ENCODE measurements around the gene METTL15.
"Not testable (repeated sequence)": the region's sequence is repeated elsewhere in the genome, so short reads cannot be mapped to it uniquely, and the experiment has no call there.

Gene METTL15

GRCh38 chr11:28110108-28110820 is 2.1 kb downstream of the METTL15 start:
- peak; percentile 81 for DNase-seq (ENCODE audit: low spot score)

DNA sequence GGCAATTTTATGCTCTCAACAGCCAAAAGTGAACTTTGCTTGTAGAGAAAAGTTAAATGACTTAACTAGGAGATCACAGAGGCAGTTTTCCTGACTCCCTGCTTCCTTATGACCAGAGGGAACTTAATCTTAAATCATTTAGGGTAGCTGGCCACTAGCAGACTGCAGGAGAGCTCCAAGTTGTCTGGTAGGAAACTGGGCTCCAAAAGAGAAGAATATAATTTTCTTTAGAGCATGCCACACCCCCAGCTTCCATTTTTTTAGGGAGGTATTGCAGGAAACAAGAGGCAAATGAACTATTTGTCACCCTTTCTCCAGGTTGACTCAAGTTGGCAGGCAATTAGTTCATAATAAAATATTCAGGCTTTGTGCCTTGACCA is 2.6 kb downstream of the METTL15 start:
- DNase-seq (ENCODE audit: low spot score), result no peak

GRCh38 chr11:28114116-28114515 is 5.9 kb downstream of the METTL15 start:
- no peak for DNase-seq (ENCODE audit: low spot score)

DNA sequence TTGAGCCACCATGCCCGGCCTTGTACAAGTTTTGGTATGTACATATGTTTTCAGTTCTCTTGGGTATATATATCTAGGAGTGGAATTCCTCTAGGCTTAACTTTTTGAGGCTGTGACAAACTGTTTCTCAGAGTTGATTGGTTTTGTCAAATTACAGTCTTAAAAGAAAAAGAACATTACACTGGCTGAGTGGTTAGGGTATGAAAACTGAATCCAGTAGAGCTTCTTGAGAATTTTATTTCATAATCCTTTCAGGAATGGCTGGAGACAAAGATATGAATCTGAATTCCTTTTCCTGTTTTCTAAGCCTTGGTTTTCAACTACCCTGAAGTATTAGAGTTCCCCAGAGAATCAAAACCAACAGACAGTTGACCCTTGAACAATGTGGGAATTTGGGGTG is 6.5 kb downstream of the METTL15 start:
- DNase-seq (ENCODE audit: low spot score), result no peak

GRCh38 chr11:28117712-28118111 is 9.5 kb downstream of the METTL15 start:
- DNase-seq (ENCODE audit: low spot score), result no peak

DNA sequence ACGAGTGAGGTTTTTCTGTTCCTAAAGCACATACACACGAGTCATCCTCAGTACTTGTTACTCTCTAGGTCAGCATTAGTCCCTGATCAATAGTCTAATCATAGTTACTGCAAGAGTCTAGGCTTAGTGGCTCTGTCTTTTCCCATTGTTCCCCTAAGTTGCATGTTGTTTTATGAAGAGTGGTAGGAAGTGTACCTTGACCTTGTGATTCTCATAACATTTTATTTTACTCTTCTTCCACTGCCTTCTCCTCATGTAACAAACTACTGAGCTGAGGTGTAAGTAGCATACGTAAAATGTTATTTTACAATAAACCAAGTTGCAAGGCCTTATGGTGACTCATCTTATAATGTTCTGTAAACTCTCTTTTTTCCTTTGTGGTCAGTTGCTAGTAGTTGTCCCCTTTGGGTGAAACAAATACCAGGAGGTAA is 15.0 kb downstream of the METTL15 start:
- DNase-seq (ENCODE audit: low spot score), result no peak

- no peak for DNase-seq (ENCODE audit: low spot score)
Observed at GRCh38 chr11:28132548-28132947, 24.4 kb downstream of the METTL15 start.

GRCh38 chr11:28133146-28133545 is 25.0 kb downstream of the METTL15 start:
- no peak for DNase-seq (ENCODE audit: low spot score)

DNA sequence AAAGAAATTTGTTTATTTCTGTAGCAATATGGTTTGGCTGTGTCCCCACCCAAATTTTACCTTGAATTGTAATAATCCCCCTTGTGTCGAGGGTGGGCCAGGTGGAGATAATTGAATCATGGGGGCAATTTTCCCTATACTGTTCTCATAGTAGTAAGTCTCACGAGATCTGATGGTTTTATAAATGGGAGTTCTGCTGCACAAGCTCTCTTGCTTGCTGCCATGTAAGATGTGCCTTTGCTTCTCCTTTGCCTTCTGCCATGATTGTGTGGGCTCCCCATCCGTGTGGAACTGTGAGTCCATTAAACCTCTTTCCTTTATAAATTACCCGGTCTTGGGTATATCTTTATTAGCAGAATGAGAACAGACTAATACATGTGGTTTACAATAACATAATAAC is 28.0 kb downstream of the METTL15 start:
- not testable (repeated sequence) for DNase-seq (ENCODE audit: low spot score)

DNA sequence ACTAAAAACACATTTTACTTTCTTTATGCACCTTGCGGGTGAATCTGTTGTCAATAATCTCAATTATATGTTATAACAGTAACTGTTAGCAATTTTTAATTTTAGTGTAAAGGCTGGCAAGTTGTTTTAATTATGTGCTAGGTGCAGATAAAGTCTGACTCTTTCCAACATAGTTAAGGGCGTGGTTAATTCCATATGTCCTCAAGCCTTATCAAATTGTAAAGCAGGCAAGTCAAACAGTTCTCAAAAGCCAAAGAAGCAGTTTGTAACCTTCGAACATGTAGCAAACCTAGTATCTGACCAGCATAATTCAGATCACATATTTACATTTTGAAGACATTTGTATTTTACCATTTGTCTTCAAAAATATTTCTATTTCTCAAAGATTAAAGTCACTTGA is 29.2 kb downstream of the METTL15 start:
- no peak for DNase-seq (ENCODE audit: low spot score)

GRCh38 chr11:28137832-28138231 is 29.6 kb downstream of the METTL15 start:
- no peak for DNase-seq (ENCODE audit: low spot score)

DNA sequence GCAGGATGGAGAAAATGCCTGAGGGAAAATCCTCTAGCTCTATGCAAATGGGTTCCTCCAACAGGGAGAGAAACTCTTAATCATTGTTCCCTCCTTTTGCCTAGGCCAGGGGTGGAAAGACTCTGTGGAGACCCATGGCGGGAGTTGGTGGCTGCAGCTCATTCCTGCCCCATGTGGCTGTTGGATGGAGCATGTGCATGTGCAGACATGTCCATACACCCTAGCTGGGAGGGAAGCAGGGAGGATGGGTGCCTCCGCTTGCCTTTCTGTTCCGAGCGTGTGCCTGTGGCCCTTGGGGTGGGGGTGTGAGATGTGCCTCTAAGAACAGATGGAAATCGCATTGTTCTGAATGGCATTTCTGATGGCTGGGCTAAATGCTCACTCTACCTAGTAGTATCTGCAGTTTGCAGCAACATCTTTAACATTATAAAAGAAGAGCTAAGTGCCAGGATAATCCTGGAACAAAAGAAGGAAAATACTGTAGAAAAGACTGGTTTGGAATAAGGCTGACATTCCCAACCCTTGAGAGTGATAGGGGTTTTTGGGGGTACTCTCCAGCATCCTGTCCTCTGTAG is 31.7 kb downstream of the METTL15 start:
- DNase-seq (ENCODE audit: low spot score), result no peak

GRCh38 chr11:28140689-28141455 is 32.7 kb downstream of the METTL15 start:
- DNase-seq (ENCODE audit: low spot score), result no peak

DNA sequence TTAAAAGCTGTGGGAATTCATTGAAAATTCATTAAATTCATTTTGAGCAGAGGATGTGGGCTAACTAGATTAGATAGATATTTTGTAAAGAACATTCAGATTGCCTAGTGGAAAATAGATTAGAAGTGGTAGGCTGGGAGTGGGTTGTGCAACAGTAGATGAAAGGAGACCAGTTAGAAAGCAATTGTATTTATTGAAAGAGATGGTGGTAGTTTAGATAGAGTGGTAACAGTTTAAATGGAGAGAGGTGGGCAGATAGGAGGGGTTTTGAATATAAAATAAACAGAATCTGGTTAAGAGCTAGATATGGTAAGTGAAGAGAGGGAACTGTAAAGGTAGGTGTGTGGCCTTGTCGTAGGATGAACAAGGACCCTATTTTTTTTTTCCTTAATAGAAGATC is 34.5 kb downstream of the METTL15 start:
- no peak for DNase-seq (ENCODE audit: low spot score)

- no peak for DNase-seq (ENCODE audit: low spot score)
Observed at GRCh38 chr11:28144808-28145207, 36.6 kb downstream of the METTL15 start.

DNA sequence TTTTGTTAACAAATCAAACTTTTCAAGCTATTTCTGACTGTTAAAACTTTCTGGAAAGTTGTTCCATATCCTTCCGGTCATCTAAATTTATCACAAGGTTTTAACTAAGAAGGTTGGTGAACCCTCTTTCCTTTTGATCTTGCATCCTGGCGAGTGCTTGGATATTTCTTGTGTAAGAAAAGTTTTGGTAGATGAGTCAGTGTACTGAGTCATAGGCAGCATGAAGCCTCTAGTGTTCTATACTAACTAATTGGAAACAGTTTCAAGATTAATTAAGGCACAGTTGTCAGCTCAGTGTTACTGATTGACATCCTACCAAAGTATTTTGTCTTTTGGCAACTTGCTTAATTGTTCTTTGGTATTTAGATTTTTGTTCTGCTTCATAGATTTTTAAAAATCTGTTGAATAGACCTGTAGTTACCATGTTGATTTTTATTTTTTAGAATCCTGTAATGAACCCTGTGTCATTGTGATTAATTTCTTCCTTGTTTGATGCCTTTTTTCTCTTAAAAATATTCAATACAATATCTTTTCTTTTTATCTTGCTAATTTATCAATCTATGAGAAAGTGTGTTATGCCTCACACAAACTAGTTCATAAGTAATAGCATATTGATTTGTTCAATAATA is 38.0 kb downstream of the METTL15 start:
- DNase-seq (ENCODE audit: low spot score), result no peak

DNA sequence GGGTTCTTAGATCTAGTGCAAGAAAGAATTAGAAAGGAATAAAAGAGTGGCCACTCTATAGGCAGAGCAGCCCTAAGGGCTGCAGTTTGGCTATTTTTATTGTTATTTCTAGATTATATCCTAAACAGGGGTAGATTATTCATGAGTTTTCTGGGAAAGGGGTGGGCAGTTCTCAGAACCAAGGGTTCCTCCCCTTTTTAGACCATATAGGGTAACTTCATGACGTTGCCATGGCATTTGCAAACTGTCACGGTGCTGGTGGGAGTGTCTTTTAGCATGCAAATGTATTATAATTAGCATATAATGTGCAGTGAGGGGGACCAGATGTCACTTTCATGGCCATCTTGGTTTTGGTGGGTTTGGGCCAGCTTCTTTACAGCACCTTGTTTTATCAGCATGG is 44.6 kb downstream of the METTL15 start:
- no peak for DNase-seq (ENCODE audit: low spot score)

DNA sequence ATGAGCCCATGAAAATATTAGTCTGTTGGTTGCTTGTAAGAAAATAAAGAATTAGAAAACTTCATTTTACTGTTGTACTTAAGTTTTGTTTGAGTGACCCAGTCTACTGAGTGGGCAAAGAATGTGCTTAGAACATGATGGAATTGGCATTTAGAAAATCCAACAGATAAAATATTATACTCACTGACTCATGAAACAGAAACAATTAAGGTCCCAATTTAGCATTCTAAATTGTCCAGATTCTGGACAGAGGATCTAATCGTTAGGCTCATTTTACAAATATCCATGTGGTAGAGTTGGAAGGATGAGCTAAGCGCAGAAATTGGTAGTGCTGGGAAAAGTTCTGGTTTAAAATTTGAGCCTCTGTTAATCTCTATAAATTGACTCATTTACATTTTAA is 45.4 kb downstream of the METTL15 start:
- DNase-seq (ENCODE audit: low spot score), result no peak

GRCh38 chr11:28168718-28169117 is 60.5 kb downstream of the METTL15 start:
- no peak for DNase-seq (ENCODE audit: low spot score)

GRCh38 chr11:28169816-28170215 is 61.6 kb downstream of the METTL15 start:
- peak; percentile 18 for DNase-seq (ENCODE audit: low spot score)

GRCh38 chr11:28170759-28171158 is 62.6 kb downstream of the METTL15 start:
- no peak for DNase-seq (ENCODE audit: low spot score)

DNA sequence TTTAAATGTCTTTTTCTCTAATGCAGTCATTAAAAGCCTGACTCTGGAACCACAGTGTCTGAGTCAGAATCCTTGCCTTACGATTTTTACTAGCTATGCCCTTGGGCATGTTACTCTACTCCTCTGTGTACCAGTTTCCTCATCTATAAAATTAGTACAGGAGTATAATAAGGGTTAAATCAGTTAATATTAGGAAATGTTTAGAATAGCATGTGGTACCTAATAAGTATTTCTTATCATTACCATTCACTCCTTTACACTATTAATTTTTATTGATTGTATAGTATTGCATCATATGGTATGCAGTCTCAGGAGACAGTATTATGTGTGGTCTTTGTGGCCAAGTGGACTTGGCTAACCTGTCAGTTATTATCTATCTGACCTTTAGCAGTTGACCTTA is 68.2 kb downstream of the METTL15 start:
- DNase-seq (ENCODE audit: low spot score), result no peak

DNA sequence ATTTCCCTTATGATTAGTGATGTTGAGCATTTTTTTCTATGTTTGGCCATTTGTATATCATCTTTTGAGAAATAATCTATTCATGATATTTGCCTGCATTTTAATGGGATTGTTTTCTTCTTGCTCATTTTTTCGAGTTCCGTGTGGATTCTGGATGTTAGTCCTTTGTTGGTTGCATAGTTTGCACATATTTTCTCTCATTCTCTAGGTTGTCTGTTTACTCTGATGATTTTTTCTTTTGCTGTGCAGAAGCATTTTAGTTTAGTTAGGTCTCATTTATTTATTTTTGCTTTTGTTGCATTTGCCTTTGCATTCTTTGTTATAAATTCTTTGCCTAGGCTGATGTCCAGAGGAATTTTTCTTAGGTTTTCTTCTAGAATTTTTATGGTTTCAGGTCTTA is 87.3 kb downstream of the METTL15 start:
- no peak for DNase-seq (ENCODE audit: low spot score)
